HL-60 (cell line): Measurements from ENCODE around the gene INTS1.

Experiments
- DNase-seq, 2 experiments: peaks; one replicate each; pipeline ENCODE4 v3.0.0-alpha.2; 2010 to 2020; ENCODE audit warnings: low read depth in 1 of 2, low spot score in 1 of 2
- H3K27ac ChIP-seq: fragments of 250-450 bp; sonication (Bioruptor Pico); replicated peaks from 2 replicates; pipeline ENCODE4 v1.5.1; 2020; ENCODE audit warnings: mild to moderate bottlenecking, moderate library complexity
- H3K27me3 ChIP-seq: fragments of 250-450 bp; sonication (Bioruptor Pico); 2 replicates; pipeline ENCODE4 v1.5.1; 2021; ENCODE audit warnings: mild to moderate bottlenecking, moderate library complexity; ENCODE audit not compliant: insufficient read depth, poor library complexity, severe bottlenecking
- H3K4me3 ChIP-seq: replicated peaks from 2 replicates; pipeline ENCODE4 v1.5.1; 2011; ENCODE audit warnings: mild to moderate bottlenecking, control low read depth, low read length; ENCODE audit not compliant: insufficient read depth
- GABPA ChIP-seq: IDR thresholded peaks from 2 replicates; pipeline ENCODE4 v1.6.1; 2012; ENCODE audit warnings: low read depth
- POLR2AphosphoS5 ChIP-seq: IDR thresholded peaks from 2 replicates; pipeline ENCODE4 v1.6.1; 2012; ENCODE audit warnings: low read depth
- SPI1 ChIP-seq: IDR thresholded peaks from 2 replicates; pipeline ENCODE4 v1.6.1; 2012; ENCODE audit warnings: low read depth, mild to moderate bottlenecking, borderline replicate concordance
- TF ChIP-seq, protein P1 (sequence below): IDR thresholded peaks from one replicate; pipeline ENCODE4 v1.5.1; 2011; ENCODE audit warnings: low read length, control low read depth, inconsistent platforms; ENCODE audit not compliant: insufficient read depth
- TF ChIP-seq, protein P2 (sequence below): IDR thresholded peaks from 2 replicates; pipeline ENCODE4 v1.6.1; 2012; ENCODE audit warnings: low read depth; ENCODE audit not compliant: insufficient replicate concordance

INTS1 gene

DNA sequence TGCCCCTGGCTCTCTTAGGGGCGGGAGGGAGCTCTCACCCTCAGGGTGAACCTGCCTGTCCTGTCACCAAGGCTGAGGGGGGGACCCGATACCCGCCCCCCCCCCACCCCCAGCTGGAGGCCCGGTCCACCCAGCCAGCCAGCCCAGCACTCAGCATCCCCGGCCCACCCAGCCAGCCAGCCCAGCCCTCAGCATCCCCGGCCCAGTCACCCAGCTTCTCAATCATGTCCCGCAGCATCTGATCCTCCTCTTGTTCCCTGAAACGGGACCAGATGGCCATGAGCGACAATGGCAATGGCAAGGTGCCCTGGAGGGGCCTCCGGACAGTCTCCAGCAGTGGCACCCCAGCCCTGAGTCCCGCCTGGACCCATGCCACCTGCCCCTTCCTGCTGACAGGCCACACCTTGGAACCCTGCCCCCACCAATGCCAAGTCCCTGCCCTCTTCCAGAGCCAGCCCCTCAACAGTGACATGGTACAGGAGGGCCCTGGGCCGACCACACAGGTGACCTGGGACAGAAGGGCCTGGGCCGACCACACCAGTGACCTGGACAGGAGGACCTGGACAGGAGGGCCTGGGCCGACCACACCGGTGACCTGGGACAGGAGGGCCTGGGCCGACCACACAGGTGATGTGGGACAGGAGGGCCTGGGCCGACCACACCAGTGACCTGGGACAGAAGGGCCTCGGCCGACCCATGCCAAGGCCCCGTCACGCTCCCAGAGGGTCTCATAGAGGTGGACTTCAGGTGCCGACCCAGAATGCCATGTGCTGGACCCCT, 69.1 kb downstream of the INTS1 start:
- H3K27ac ChIP-seq = no peak overlapping the region
- H3K4me3 ChIP-seq = no peak overlapping the region
- no peaks in the 10 kb centered on the region for H3K27me3 ChIP-seq
- TF ChIP-seq, protein P1, sequence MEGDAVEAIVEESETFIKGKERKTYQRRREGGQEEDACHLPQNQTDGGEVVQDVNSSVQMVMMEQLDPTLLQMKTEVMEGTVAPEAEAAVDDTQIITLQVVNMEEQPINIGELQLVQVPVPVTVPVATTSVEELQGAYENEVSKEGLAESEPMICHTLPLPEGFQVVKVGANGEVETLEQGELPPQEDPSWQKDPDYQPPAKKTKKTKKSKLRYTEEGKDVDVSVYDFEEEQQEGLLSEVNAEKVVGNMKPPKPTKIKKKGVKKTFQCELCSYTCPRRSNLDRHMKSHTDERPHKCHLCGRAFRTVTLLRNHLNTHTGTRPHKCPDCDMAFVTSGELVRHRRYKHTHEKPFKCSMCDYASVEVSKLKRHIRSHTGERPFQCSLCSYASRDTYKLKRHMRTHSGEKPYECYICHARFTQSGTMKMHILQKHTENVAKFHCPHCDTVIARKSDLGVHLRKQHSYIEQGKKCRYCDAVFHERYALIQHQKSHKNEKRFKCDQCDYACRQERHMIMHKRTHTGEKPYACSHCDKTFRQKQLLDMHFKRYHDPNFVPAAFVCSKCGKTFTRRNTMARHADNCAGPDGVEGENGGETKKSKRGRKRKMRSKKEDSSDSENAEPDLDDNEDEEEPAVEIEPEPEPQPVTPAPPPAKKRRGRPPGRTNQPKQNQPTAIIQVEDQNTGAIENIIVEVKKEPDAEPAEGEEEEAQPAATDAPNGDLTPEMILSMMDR = no peak
- TF ChIP-seq, protein P2, sequence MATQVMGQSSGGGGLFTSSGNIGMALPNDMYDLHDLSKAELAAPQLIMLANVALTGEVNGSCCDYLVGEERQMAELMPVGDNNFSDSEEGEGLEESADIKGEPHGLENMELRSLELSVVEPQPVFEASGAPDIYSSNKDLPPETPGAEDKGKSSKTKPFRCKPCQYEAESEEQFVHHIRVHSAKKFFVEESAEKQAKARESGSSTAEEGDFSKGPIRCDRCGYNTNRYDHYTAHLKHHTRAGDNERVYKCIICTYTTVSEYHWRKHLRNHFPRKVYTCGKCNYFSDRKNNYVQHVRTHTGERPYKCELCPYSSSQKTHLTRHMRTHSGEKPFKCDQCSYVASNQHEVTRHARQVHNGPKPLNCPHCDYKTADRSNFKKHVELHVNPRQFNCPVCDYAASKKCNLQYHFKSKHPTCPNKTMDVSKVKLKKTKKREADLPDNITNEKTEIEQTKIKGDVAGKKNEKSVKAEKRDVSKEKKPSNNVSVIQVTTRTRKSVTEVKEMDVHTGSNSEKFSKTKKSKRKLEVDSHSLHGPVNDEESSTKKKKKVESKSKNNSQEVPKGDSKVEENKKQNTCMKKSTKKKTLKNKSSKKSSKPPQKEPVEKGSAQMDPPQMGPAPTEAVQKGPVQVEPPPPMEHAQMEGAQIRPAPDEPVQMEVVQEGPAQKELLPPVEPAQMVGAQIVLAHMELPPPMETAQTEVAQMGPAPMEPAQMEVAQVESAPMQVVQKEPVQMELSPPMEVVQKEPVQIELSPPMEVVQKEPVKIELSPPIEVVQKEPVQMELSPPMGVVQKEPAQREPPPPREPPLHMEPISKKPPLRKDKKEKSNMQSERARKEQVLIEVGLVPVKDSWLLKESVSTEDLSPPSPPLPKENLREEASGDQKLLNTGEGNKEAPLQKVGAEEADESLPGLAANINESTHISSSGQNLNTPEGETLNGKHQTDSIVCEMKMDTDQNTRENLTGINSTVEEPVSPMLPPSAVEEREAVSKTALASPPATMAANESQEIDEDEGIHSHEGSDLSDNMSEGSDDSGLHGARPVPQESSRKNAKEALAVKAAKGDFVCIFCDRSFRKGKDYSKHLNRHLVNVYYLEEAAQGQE = no peak
- no peak for TF ChIP-seq SPI1
- no peak for DNase-seq

DNA sequence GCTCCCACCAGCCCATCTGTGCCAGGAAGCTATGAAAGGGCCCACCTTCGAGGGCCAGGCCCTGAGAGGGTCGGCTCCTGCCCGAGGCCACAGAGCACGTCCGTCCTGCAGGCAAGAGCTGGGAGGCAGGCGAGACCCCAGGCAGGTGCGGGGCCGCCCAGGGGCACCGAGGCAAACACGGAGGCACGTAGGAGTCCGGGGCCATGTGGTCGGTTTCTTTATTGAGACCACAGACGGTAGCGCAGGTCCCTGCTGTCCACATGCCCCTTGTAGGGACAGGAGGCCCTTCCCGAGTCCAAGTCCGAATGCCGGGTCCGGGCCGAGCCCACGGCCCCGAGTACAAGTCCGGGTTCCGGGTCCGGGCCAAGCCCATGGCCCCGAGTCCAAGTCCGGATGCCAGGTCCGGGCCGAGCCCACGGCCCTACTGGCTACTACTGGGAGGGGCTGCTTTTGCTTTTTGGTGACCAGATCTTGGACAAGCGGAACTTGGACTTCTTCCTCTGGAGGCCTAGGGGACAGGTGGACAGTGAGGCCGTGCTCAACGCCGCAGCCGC, 69.9 kb downstream of the INTS1 start:
- Histone ChIP-seq H3K27ac (no peak overlapping the region), H3K4me3 (no peak overlapping the region), H3K27me3 (no peaks in the 10 kb centered on the region)
- no peak for DNase-seq
- TF ChIP-seq POLR2AphosphoS5 (no peak), GABPA (no peak), SPI1 (no peak)
- TF ChIP-seq, protein P1 = no peak
- TF ChIP-seq, protein P2 = no peak

DNA sequence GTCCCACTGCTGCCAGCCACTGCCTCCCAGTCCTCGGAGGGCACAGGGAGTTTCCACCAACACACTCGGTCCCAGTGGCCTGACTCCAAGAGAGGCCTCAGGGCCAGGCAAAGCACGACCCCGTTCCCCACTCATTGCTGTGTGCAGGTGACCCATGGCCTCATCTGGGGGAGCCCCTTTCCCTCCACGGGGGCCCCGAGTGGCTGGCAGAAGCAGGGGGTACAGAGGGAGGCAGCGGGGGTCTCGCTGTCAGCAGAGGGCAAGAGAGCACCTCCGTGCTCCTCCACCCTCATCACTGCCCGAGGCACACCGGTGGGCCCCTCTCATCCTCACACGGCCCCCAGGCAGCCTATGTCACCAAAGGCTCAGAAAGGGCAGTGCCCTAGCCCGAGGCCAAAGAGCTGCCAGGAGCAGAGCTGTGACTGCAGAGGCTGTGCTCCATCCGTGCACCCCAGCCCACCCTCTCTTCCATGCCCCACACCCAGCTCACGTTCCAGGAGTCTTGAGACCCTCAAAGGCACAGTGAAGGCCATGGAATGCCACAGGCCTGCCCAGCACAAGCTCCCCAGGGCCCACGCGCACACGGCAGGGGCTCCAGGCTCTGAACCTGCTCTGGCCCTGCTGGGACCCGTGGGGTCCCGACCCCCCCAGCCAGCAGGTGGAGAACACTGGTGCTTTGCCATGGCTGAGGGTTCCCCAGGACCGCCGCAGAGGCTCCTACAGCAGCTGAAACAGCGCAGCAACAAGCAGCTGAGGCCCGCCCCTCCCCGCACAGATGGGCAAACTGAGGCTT, 70.9 kb downstream of the INTS1 start:
- no peak overlapping the region for H3K27ac ChIP-seq
- no peak for DNase-seq
- H3K27me3 ChIP-seq = no peaks in the 10 kb centered on the region
- TF ChIP-seq POLR2AphosphoS5 = no peak
- TF ChIP-seq, protein P1 = no peak
- TF ChIP-seq, protein P2 = no peak
- TF ChIP-seq SPI1 = no peak
- no peak for TF ChIP-seq GABPA
- no peak overlapping the region for H3K4me3 ChIP-seq
